Stimulated activated CD4-positive, alpha-beta T cell treated with anti-CD3 and anti-CD28 coated beads, Interleukin-12 subunit alpha, Interleukin-12 subunit beta, amount 100 ng/mL, for 48 hours (primary cell): ENCODE results near the gene MAFB.
"Not testable (repeated sequence)": the region's sequence is repeated elsewhere in the genome, so short reads cannot be mapped to it uniquely, and the experiment has no call there.

Experiments used
- DNase-seq, 3 donors: peaks; one replicate each; pipeline ENCODE4 v3.0.0-alpha.2; 2020; ENCODE audit warnings: low read depth in 2 of 3, low spot score in 1 of 3

The MAFB gene

GRCh38 chr20:40689100-40689942, at the start of gene MAFB:
Gene MAFB (minus strand): TSS chr20:40689236. CDS start chr20:40688850, 386 bp downstream.
- DNase-seq, result peak in 2 of 3 donors; percentile 20 to 27

- not testable (repeated sequence) for DNase-seq
Measured at GRCh38 chr20:40736468-40736867, 47.4 kb upstream of the MAFB start.

GRCh38 chr20:40728996-40729395, 40.0 kb upstream of the MAFB start:
- DNase-seq, result no peak

- DNase-seq, result no peak
Measured at GRCh38 chr20:40728470-40728869, 39.4 kb upstream of the MAFB start.

GRCh38 chr20:40727960-40728359, 38.9 kb upstream of the MAFB start:
- DNase-seq, result no peak

- DNase-seq, result no peak
Measured at GRCh38 chr20:40726776-40727175, 37.7 kb upstream of the MAFB start.

GRCh38 chr20:40724566-40724965, 35.5 kb upstream of the MAFB start:
- DNase-seq, result no peak

GRCh38 chr20:40720826-40721225, 31.8 kb upstream of the MAFB start:
- DNase-seq, result no peak

- DNase-seq, result no peak
Measured at GRCh38 chr20:40720099-40720498, 31.1 kb upstream of the MAFB start.

GRCh38 chr20:40718982-40719729, 30.1 kb upstream of the MAFB start:
- DNase-seq, result no peak

GRCh38 chr20:40718214-40718977, 29.4 kb upstream of the MAFB start:
- no peak for DNase-seq

GRCh38 chr20:40717343-40717865, 28.4 kb upstream of the MAFB start:
- DNase-seq, result no peak

GRCh38 chr20:40715491-40715890, 26.5 kb upstream of the MAFB start:
- no peak for DNase-seq

- no peak for DNase-seq
Measured at GRCh38 chr20:40714916-40715315, 25.9 kb upstream of the MAFB start.

- DNase-seq, result no peak
Measured at GRCh38 chr20:40714109-40714508, 25.1 kb upstream of the MAFB start.

- no peak for DNase-seq
Measured at GRCh38 chr20:40713508-40713907, 24.5 kb upstream of the MAFB start.

- no peak for DNase-seq
Measured at GRCh38 chr20:40711079-40711478, 22.0 kb upstream of the MAFB start.

GRCh38 chr20:40710603-40711002, 21.6 kb upstream of the MAFB start:
- DNase-seq, result no peak

- no peak for DNase-seq
Measured at GRCh38 chr20:40706977-40707582, 18.0 kb upstream of the MAFB start.

GRCh38 chr20:40705413-40705812, 16.4 kb upstream of the MAFB start:
- no peak for DNase-seq

- no peak for DNase-seq
Measured at GRCh38 chr20:40704828-40705227, 15.8 kb upstream of the MAFB start.
